Neural progenitor cell (in vitro differentiated cells): ENCODE measurements around the gene TCF4.

Experiments used
- EZH2 ChIP-seq: fragments of 200-600 bp; sonication (generic); IDR thresholded peaks from 2 replicates; pipeline ENCODE4 v1.6.1; 2017; ENCODE audit warnings: antibody characterized with exemption, mild to moderate bottlenecking, moderate library complexity
- EZH2phosphoT487 ChIP-seq: fragments of 200-600 bp; sonication (generic); IDR thresholded peaks from 2 replicates; pipeline ENCODE4 v1.6.1; 2017; ENCODE audit warnings: antibody characterized with exemption
- TF ChIP-seq, protein P1 (sequence below): fragments of 200-600 bp; sonication (generic); IDR thresholded peaks from 2 replicates; pipeline ENCODE4 v1.5.1; 2017; ENCODE audit warnings: antibody characterized with exemption, mild to moderate bottlenecking

DNA sequence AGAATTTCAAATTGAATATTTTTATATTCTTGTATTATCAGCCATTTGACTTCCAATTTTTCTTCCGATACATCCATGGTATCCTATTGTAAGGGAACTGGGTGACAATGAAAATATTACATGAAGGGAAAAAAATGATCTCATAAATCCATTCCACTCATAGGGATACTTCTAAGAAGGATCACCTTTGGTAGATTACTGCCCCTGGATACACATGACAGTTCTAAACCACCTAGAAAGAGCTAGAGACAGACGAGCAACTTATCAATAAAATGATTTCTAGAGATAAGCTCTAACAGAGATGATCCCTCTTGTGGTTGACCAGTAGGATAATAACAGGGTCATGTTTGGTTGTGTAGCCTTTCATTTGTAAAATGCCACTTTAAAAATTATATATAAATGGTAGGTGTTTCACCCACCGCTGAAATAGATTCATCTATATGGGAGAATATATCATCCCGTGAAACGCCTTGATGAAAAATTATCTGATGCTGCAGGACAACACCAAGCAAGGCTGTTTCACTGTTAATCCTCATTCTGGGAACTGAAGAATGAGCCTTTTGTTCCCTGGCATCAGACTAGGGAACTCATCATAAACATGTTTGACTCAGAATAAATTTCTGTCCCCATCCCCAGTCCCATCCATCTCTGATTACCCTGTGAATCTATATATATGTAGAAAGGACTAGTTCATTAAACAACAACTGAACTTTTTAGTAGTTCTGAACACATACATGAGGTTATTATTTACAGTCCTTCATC is 180.0 kb downstream of the TCF4 start:
- TF ChIP-seq, protein P1, sequence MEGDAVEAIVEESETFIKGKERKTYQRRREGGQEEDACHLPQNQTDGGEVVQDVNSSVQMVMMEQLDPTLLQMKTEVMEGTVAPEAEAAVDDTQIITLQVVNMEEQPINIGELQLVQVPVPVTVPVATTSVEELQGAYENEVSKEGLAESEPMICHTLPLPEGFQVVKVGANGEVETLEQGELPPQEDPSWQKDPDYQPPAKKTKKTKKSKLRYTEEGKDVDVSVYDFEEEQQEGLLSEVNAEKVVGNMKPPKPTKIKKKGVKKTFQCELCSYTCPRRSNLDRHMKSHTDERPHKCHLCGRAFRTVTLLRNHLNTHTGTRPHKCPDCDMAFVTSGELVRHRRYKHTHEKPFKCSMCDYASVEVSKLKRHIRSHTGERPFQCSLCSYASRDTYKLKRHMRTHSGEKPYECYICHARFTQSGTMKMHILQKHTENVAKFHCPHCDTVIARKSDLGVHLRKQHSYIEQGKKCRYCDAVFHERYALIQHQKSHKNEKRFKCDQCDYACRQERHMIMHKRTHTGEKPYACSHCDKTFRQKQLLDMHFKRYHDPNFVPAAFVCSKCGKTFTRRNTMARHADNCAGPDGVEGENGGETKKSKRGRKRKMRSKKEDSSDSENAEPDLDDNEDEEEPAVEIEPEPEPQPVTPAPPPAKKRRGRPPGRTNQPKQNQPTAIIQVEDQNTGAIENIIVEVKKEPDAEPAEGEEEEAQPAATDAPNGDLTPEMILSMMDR = no peak
- TF ChIP-seq EZH2 = no peak
- no peak for TF ChIP-seq EZH2phosphoT487
